DOHH2 (cell line): Measurements from ENCODE around the gene GRPEL2.

Source experiments
- H3F3A ChIP-seq: fragments of 200-600 bp; sonication (generic), shearing (Covaris generic); 2 replicates; pipeline ENCODE4 v1.6.0; 2016; ENCODE audit warnings: antibody characterized with exemption, mild to moderate bottlenecking; ENCODE audit not compliant: control insufficient read depth, insufficient read depth
- H3K27ac ChIP-seq: fragments of 200-600 bp; sonication (generic); 2 replicates; pipeline ENCODE4 v1.5.1; 2014; ENCODE audit warnings: low read depth, mild to moderate bottlenecking, low read length, moderate library complexity
- H3K27me3 ChIP-seq: fragments of 200-600 bp; sonication (generic); 2 replicates; pipeline ENCODE4 v1.6.1; 2014; ENCODE audit warnings: mild to moderate bottlenecking, low read length, mixed read lengths; ENCODE audit not compliant: control insufficient read depth
- H3K36me3 ChIP-seq: fragments of 200-600 bp; sonication (generic); 2 replicates; pipeline ENCODE4 v1.6.1; 2014; ENCODE audit warnings: mild to moderate bottlenecking, low read length, moderate library complexity, mixed read lengths; ENCODE audit not compliant: control insufficient read depth
- H3K4me1 ChIP-seq: fragments of 200-600 bp; sonication (generic); 2 replicates; pipeline ENCODE4 v1.6.1; 2014; ENCODE audit warnings: mild to moderate bottlenecking, low read length, mixed read lengths; ENCODE audit not compliant: control insufficient read depth
- H3K4me2 ChIP-seq: fragments of 200-600 bp; sonication (generic); 2 replicates; pipeline ENCODE4 v1.6.0; 2014; ENCODE audit warnings: mild to moderate bottlenecking, low read length, moderate library complexity
- H3K4me3 ChIP-seq: fragments of 200-600 bp; sonication (generic); 2 replicates; pipeline ENCODE4 v1.5.1; 2014; ENCODE audit warnings: mild to moderate bottlenecking, low read length, mixed read lengths
- H3K79me2 ChIP-seq: fragments of 200-600 bp; sonication (generic); 2 replicates; pipeline ENCODE4 v1.6.1; 2014; ENCODE audit warnings: mild to moderate bottlenecking, low read length, mixed read lengths; ENCODE audit not compliant: control insufficient read depth
- H3K9me2 ChIP-seq: fragments of 200-600 bp; sonication (generic); replicated peaks from 2 replicates; pipeline ENCODE4 v1.6.1; 2014; ENCODE audit warnings: mild to moderate bottlenecking, low read length, mixed read lengths; ENCODE audit not compliant: control insufficient read depth
- H3K9me3 ChIP-seq: fragments of 200-600 bp; sonication (generic); 2 replicates; pipeline ENCODE4 v1.6.1; 2014; ENCODE audit warnings: antibody characterized with exemption, low read length, mixed read lengths; ENCODE audit not compliant: control insufficient read depth, insufficient read depth
- H4K20me1 ChIP-seq: fragments of 200-600 bp; sonication (generic); 2 replicates; pipeline ENCODE4 v1.6.0; 2014; ENCODE audit warnings: low read depth, mild to moderate bottlenecking, antibody characterized with exemption, low read length, moderate library complexity; ENCODE audit not compliant: control insufficient read depth, insufficient read depth
- CTCF ChIP-seq: fragments of 200-600 bp; sonication (generic); IDR thresholded peaks from one replicate; pipeline ENCODE4 v1.5.1; 2014; ENCODE audit warnings: antibody characterized with exemption, mild to moderate bottlenecking, low read depth, low read length; ENCODE audit not compliant: poor library complexity, severe bottlenecking
- EZH2phosphoT487 ChIP-seq: fragments of 200-600 bp; sonication (generic); IDR thresholded peaks from 2 replicates; pipeline ENCODE4 v1.6.1; 2017; ENCODE audit warnings: borderline replicate concordance, mild to moderate bottlenecking, antibody characterized with exemption, low read length, moderate library complexity, mixed read lengths

The GRPEL2 gene

GRCh38 chr5:149386166-149386565 is 40.9 kb downstream of the GRPEL2 start:
- Histone ChIP-seq H3K4me3 (no peak overlapping the region), H3K9me3 (no peaks in the 10 kb centered on the region), H3K79me2 (no peaks in the 10 kb centered on the region), H3K9me2 (no peaks in the 10 kb centered on the region), H3K4me1 (no peaks in the 10 kb centered on the region), H3K27ac (no peak overlapping the region), H3K4me2 (no peak overlapping the region), H3F3A (no peaks in the 10 kb centered on the region), H3K27me3 (peaks cover 13% of the 10 kb centered on the region; the same call in 1 of the 2 replicates), H3K36me3 (no peaks in the 10 kb centered on the region), H4K20me1 (no peaks in the 10 kb centered on the region)
- no peak for TF ChIP-seq EZH2phosphoT487
- TF ChIP-seq CTCF: no peak

GRCh38 chr5:149387081-149387631 is 41.9 kb downstream of the GRPEL2 start:
- H3K36me3 ChIP-seq: no peaks in the 10 kb centered on the region

GRCh38 chr5:149387982-149388381 is 42.7 kb downstream of the GRPEL2 start:
- Histone ChIP-seq H3K4me2 (no peak overlapping the region), H3K9me3 (no peaks in the 10 kb centered on the region), H3F3A (no peaks in the 10 kb centered on the region)

More at GRCh38 chr5:149387081-149387631, 41.9 kb downstream of the GRPEL2 start:
- Histone ChIP-seq H3K27me3 (peaks cover 13% of the 10 kb centered on the region; the same call in 1 of the 2 replicates), H3K79me2 (no peaks in the 10 kb centered on the region), H4K20me1 (no peaks in the 10 kb centered on the region), H3K27ac (no peak overlapping the region), H3K9me3 (no peaks in the 10 kb centered on the region), H3F3A (no peaks in the 10 kb centered on the region), H3K4me2 (no peak overlapping the region), H3K4me1 (no peaks in the 10 kb centered on the region), H3K4me3 (no peak overlapping the region), H3K9me2 (no peaks in the 10 kb centered on the region)
- no peak for TF ChIP-seq CTCF
- no peak for TF ChIP-seq EZH2phosphoT487

More at GRCh38 chr5:149387982-149388381, 42.7 kb downstream of the GRPEL2 start:
- Histone ChIP-seq H3K9me2 (no peaks in the 10 kb centered on the region), H3K4me1 (no peaks in the 10 kb centered on the region), H3K4me3 (no peak overlapping the region), H3K27me3 (peaks cover 13% of the 10 kb centered on the region; the same call in 1 of the 2 replicates), H4K20me1 (no peaks in the 10 kb centered on the region), H3K36me3 (no peaks in the 10 kb centered on the region), H3K79me2 (no peaks in the 10 kb centered on the region), H3K27ac (no peak overlapping the region)
- TF ChIP-seq EZH2phosphoT487 (no peak), CTCF (no peak)
